ENCODE measurements around the gene CIB4. TPM values are rescaled to one million over a fixed set of nuclear protein-coding genes. Genes with fewer than 3 reads are reported as not detected.

CIB4 gene
- total and polyA plus RNA-seq, 7 donors: not detected

DNA sequence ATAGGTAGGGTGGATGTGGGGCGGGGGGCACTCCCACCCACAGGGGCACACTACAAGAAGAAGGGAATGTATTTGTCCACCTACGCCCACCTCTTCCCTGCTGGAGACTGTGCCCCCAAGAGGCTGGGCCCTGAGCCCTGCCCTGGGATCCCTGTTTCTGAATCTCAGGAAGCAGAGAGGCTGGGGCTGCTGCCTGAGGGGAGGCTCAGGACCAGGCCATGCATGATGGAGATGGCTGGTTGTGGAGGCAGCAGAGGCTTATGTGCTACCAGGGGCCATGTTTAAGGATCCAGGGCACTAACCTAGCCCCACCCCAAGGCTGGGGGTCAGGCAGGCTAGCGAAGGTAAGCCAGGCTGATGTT is 82.1 kb downstream of the CIB4 start:
- WGBS, 3 donors: 87 to 100% (median 90%) methylated on average over 3 of the region's 3 CpGs
- intact Hi-C loops (cut with DNase I): no loop called here

DNA sequence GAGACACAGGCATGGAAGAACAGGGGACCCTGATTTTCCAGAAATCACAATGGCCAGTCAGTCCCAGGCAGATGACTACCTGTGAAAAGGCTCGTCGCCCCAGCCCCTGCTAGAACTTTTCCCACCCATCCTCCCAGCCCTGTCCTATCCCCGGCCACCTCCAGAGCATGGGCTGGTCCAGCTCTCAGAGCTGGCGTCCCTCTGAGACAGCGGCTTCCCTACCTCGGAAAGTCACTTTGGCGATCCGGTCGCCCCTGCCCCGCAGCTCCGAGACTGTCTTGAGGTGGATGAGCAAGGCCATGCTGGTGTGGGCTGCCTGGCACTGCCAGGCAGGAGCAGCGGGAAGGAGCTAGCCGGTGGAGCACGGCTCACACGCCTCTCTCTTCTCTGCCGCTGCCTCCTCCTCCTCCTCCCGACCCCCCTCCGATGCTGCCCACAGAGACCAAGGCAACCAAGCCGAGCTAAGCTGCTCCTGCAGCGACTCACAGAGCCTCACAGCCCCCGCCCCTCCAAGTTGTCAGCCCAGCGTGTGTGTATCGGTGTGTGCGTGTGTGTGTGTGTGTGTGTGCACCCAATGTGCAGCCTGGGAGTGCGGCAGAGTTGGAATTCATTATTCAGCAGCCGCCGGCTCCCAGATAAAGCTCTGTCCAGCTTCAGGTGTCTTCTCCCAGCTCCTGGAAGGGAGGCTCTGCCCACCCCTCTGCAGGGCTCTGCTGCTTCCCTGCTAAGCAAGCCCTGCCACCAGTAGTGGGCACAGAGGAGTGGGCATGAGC is 82.7 kb downstream of the CIB4 start:
- Histone ChIP-seq H3K36me3 (ENCODE audit: insufficient read depth in 1 of 2, low read depth in 1 of 2) (no peaks in the 10 kb centered on the region), H3K27ac (no peak overlapping the region), H3K27me3 (ENCODE audit: insufficient read depth in 3 of 3, low read length in 2 of 3) (peaks cover 0 to 29% (median 5%) of the 10 kb centered on the region in 3 donors), H3K4me1 (no peaks in the 10 kb centered on the region), H3K9me3 (no peaks in the 10 kb centered on the region), H3K4me3 (no peak overlapping the region)
- DNase-seq: peak in 1 of 2 donors; percentile 49
- TF ChIP-seq, protein P1, sequence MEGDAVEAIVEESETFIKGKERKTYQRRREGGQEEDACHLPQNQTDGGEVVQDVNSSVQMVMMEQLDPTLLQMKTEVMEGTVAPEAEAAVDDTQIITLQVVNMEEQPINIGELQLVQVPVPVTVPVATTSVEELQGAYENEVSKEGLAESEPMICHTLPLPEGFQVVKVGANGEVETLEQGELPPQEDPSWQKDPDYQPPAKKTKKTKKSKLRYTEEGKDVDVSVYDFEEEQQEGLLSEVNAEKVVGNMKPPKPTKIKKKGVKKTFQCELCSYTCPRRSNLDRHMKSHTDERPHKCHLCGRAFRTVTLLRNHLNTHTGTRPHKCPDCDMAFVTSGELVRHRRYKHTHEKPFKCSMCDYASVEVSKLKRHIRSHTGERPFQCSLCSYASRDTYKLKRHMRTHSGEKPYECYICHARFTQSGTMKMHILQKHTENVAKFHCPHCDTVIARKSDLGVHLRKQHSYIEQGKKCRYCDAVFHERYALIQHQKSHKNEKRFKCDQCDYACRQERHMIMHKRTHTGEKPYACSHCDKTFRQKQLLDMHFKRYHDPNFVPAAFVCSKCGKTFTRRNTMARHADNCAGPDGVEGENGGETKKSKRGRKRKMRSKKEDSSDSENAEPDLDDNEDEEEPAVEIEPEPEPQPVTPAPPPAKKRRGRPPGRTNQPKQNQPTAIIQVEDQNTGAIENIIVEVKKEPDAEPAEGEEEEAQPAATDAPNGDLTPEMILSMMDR (IDR thresholded peaks at IDR 0.05): no peak
- intact Hi-C loops (cut with DNase I): no loop called here
- ATAC-seq: no peak
- WGBS, 3 donors: 29 to 35% (median 32%) methylated on average over 24 to 27 of the region's 27 CpGs

More for the DNA sequence above, 82.1 kb downstream of the CIB4 start:
- Histone ChIP-seq H3K4me3 (no peak overlapping the region), H3K9me3 (no peaks in the 10 kb centered on the region), H3K4me1 (no peaks in the 10 kb centered on the region), H3K27ac (no peak overlapping the region), H3K36me3 (ENCODE audit: insufficient read depth in 1 of 2, low read depth in 1 of 2) (no peaks in the 10 kb centered on the region), H3K27me3 (ENCODE audit: insufficient read depth in 3 of 3, low read length in 2 of 3) (peaks cover 0 to 34% (median 5%) of the 10 kb centered on the region in 3 donors)
- ATAC-seq: no peak
- TF ChIP-seq, protein P1 (IDR thresholded peaks at IDR 0.05): no peak
- DNase-seq: peak in 1 of 2 donors; percentile 25

DNA sequence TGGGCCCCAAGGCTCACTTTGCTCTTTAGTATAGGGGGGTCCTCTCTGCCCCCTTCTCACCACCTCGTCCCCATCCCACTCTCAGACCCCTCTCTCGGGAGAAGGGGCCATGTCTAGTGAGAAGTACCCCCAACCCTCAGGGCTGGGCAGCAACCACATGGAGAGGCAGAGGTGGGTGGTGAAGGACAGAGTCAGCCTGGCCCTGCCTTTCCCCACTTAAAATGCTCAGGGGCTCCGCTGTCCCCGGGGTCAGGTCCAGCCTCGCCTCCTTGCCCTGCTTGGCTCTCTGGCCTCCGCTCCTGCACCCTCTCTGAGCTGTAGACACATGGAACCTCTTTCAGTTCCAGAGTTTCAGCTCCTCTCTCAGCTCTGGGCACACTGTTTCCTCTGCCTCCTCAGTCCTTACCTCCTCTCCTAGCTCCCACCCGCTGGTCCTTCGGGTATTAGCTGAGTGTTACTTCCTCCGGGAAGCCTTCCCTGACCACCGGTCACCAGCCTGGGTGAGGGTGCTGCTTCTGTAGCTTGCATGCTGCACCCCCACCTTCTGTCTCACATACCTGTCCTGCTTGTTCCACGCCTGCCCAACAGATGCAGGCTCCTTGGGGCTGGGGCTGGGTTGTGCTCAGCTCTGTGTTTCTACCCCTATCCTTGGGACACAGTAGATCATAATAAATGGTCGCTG is 83.8 kb downstream of the CIB4 start:
- 84 to 87% (median 87%) methylated on average over 11 to 12 of the region's 12 CpGs for WGBS, 3 donors
- DNase-seq: peak in 1 of 2 donors; percentile 24

DNA sequence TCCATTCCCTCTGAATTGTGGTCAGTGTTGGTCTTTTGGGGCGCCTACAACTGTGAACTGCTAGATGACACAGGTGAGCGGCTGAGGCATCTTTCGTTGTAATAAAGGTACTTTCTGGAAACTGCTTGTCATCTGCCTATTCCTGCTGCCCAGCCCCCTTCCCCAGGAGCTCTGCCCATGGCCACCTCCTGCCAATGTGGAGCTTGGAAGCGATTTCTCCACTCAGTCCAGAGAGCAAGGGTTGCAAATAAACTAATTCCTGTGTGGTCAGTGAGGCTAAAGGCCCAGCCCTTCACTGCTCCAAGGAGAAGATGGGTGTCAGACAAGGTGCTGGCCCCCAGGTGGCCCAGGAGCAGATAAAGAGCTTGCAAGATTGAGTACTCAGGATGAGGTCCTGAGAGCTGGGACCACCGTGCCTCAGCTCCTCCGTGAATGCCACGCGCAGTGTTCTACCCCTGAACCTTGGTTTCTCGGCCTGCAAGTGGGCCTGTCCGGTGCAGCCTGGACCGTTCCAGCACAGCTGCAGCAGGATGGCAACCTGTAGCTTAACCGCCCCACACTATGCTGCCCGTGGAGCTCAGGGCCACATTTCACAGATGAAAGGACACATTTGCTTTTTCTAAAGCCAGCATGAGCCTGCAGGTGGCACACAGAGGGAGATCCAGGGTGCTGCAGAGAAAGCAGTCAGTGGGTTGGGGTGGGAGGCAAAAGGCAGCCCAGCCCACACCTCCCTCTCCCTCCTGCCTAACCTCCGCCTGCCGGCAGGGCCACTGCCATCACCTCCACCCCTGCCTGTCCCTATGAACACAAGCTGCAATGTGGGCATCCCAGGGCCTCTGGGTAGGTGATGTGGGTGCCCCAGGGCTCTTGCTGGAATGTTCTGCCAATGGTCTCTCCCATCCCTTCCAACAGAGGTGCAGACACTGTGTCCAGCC is 84.6 kb downstream of the CIB4 start:
- H3K27ac ChIP-seq: no peak overlapping the region
- intact Hi-C loops (cut with DNase I): no loop called here
- no peaks in the 10 kb centered on the region for H3K9me3 ChIP-seq
- no peaks in the 10 kb centered on the region for H3K36me3 ChIP-seq (ENCODE audit: insufficient read depth in 1 of 2, low read depth in 1 of 2)
- WGBS, 3 donors: 87 to 90% (median 88%) methylated on average over 15 of the region's 15 CpGs
- DNase-seq (peak in 1 of 2 donors; percentile 12), ATAC-seq (no peak)
- H3K4me3 ChIP-seq: no peak overlapping the region
- TF ChIP-seq, protein P1 (IDR thresholded peaks at IDR 0.05): no peak
- H3K4me1 ChIP-seq: no peaks in the 10 kb centered on the region
- H3K27me3 ChIP-seq (ENCODE audit: insufficient read depth in 3 of 3, low read length in 2 of 3): peaks cover 0 to 21% (median 5%) of the 10 kb centered on the region in 3 donors

More for the DNA sequence above, 83.8 kb downstream of the CIB4 start:
- H3K27ac ChIP-seq: no peak overlapping the region
- intact Hi-C loops (cut with DNase I): no loop called here
- peaks cover 0 to 25% (median 5%) of the 10 kb centered on the region in 3 donors for H3K27me3 ChIP-seq (ENCODE audit: insufficient read depth in 3 of 3, low read length in 2 of 3)
- no peaks in the 10 kb centered on the region for H3K4me1 ChIP-seq
- H3K4me3 ChIP-seq: no peak overlapping the region
- ATAC-seq: no peak
- H3K36me3 ChIP-seq (ENCODE audit: insufficient read depth in 1 of 2, low read depth in 1 of 2): no peaks in the 10 kb centered on the region
- H3K9me3 ChIP-seq: no peaks in the 10 kb centered on the region
- TF ChIP-seq, protein P1 (IDR thresholded peaks at IDR 0.05): no peak

Data from psoas muscle (tissue), 8 donors.